ENCODE measurements around the gene APBA2. TPM values are rescaled to one million over a fixed set of nuclear protein-coding genes. Genes with fewer than 3 reads are reported as not detected.

APBA2 gene
- total RNA-seq, 1 experiment from 2014 or later = 11.2 TPM

DNA sequence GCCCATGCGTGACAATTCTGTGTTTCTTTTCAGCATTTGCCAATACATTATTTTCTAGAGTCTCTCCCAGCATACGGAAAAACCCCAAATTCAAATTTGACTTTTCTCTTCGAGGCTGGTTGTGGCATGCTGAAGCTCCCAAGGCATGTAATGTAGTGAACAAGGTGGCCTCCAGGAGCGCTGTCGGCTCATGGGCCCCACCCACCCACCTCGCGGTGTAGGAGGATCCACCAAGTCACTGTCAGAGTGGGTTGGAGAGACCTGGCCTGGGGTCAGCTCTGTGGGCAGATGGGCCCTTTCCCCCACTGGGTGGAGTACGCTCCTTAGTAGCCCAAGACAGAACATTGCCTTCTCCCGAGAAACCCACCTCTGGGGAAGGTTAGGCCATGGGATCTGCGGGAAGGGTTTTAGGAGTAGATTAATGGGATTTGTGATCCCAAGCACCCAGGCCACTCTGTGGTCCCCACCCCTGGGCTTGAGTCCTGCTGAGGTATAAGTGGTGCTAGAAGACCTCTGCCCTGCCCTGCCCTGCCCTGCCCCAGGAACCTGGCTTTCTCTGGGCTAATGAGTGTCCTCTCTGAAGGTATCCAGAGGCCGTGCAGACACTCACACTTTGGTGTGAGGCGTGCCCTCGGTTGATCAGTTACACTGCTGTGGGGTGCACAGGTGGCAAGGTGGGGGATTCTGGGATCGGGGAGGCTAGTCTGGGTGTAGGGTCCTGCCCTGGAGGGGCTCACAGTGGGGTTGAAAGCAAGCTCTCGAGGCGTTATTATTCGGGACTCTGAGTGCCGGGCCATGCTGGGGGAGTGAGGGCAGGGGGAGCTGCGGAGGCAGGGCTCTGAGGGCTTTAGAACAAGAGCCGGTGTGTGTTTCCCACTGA, 97.9 kb downstream of the APBA2 start:
- DNase-seq (ENCODE audit: low spot score) (peak; percentile 52), ATAC-seq (peak; percentile 85)
- TF ChIP-seq, protein P1, sequence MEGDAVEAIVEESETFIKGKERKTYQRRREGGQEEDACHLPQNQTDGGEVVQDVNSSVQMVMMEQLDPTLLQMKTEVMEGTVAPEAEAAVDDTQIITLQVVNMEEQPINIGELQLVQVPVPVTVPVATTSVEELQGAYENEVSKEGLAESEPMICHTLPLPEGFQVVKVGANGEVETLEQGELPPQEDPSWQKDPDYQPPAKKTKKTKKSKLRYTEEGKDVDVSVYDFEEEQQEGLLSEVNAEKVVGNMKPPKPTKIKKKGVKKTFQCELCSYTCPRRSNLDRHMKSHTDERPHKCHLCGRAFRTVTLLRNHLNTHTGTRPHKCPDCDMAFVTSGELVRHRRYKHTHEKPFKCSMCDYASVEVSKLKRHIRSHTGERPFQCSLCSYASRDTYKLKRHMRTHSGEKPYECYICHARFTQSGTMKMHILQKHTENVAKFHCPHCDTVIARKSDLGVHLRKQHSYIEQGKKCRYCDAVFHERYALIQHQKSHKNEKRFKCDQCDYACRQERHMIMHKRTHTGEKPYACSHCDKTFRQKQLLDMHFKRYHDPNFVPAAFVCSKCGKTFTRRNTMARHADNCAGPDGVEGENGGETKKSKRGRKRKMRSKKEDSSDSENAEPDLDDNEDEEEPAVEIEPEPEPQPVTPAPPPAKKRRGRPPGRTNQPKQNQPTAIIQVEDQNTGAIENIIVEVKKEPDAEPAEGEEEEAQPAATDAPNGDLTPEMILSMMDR (IDR thresholded peaks at IDR 0.05) = peak; percentile 37
- TF ChIP-seq ZNF423 (CRISPR knock-in tag; IDR thresholded peaks at IDR 0.05) = no peak

DNA sequence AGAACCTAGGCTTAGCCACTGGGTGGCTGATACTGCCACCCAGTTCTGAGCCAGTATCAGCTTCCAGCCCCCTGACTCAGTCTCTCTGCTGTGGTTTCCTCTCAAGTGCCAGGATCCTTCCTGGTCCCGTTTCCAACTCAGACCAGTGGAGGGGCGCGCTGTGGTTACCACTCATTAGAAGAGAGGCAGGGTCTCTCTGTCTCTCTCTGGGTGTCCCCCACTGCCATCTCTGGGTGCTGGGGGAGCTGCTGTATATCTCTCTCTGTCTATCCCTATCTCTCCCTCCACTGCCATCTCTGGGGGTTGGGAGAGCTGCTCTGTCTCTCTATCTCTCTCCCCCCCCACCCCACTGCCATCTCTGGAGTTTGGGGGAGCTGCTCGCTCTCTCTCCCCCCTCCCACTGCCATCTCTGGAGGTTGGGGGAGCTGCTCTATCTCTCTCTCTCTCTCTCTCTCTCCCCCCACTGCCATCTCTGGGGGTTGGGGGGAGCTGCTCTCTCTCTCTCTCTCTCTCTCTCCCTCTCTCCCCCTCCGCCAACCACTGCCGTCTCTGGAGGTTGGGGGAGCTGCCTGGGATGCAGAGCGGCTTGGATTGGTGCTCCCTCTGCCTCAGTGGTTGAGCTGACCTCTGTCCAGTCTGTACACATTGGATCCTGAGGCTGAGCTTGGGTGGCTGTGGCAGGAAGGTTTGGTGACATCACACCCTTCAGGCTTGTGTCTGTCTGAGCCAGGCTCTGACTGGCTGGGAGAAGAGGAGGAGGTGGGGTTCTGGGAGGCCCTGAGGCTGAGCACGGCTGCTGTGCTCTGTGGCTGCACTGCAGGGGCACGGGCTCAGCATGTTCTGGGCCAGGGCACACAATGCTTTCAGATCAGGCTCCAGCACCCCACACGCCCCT, 98.9 kb downstream of the APBA2 start:
- ChIA-PET CTCF (interaction anchor here (0.9 to 3.2 kb wide), 11 partner anchors 10 to 155 kb away, joined by 3 to 57 read pairs (median 8); no protein-coding TSS in a partner anchor), POLR2A (interaction anchor here (0.6 kb wide), 1 partner anchor 10 kb away, joined by 3 read pairs; no protein-coding TSS in a partner anchor)
- H3K4me3 Mint-ChIP-seq = no peak overlapping the region
- DNase-seq (ENCODE audit: low spot score) (no peak), ATAC-seq (peak; percentile 64)
- no peaks in the 10 kb centered on the region for H3K27me3 Mint-ChIP-seq (ENCODE audit: low read depth)
- TF ChIP-seq ELF4 (CRISPR knock-in tag; IDR thresholded peaks at IDR 0.05; ENCODE audit: low read depth) (no peak), PRRX2 (CRISPR knock-in tag; IDR thresholded peaks at IDR 0.05) (no peak), ZNF219 (CRISPR knock-in tag; IDR thresholded peaks at IDR 0.05; ENCODE audit: borderline replicate concordance) (no peak), ESRRA (CRISPR knock-in tag; IDR thresholded peaks at IDR 0.05; ENCODE audit: borderline replicate concordance) (no peak), NR3C1 (CRISPR knock-in tag; conservative IDR thresholded peaks at IDR 0.05; ENCODE audit: low read depth) (no peak)
- TF ChIP-seq, protein P2, sequence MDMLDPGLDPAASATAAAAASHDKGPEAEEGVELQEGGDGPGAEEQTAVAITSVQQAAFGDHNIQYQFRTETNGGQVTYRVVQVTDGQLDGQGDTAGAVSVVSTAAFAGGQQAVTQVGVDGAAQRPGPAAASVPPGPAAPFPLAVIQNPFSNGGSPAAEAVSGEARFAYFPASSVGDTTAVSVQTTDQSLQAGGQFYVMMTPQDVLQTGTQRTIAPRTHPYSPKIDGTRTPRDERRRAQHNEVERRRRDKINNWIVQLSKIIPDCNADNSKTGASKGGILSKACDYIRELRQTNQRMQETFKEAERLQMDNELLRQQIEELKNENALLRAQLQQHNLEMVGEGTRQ (CRISPR knock-in tag; IDR thresholded peaks at IDR 0.05) = no peak
- H3K4me1 Mint-ChIP-seq = peaks cover 10% of the 10 kb centered on the region
- H3K36me3 Mint-ChIP-seq = no peaks in the 10 kb centered on the region
- no peak overlapping the region for H3K27ac Mint-ChIP-seq
- no peaks in the 10 kb centered on the region for H3K9me3 Mint-ChIP-seq

More for the DNA sequence above, 97.9 kb downstream of the APBA2 start:
- H3K36me3 Mint-ChIP-seq = no peaks in the 10 kb centered on the region
- ChIA-PET POLR2A (no interaction called here), CTCF (interaction anchor here (0.6 to 3.2 kb wide), 23 partner anchors 8 to 156 kb away, joined by 3 to 57 read pairs (median 4); no protein-coding TSS in a partner anchor)
- no peak overlapping the region for H3K27ac Mint-ChIP-seq
- peaks cover 13% of the 10 kb centered on the region for H3K4me1 Mint-ChIP-seq
- H3K4me3 Mint-ChIP-seq = no peak overlapping the region
- H3K27me3 Mint-ChIP-seq (ENCODE audit: low read depth) = no peaks in the 10 kb centered on the region
- no peaks in the 10 kb centered on the region for H3K9me3 Mint-ChIP-seq

DNA sequence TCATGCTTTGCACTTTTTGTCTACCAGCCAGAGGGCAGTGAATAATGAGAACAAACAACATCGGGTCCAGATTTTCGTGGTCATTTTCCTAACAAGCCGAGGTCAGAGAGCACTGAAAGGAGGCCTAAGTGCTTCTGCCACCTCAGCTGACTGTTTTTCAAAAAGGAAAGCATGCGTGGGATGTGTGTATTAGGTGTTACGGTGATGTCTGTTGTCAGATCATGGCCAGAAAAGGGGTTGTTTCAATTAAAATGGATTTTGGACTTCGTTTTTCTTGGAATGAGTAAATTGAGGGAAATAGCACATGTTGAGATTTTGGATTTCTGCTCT, 99.5 kb downstream of the APBA2 start:
- no peak overlapping the region for H3K4me3 Mint-ChIP-seq
- no peaks in the 10 kb centered on the region for H3K27me3 Mint-ChIP-seq (ENCODE audit: low read depth)
- TF ChIP-seq SMAD3 (CRISPR knock-in tag; IDR thresholded peaks at IDR 0.05; ENCODE audit: borderline replicate concordance) = no peak
- peaks cover 10% of the 10 kb centered on the region for H3K4me1 Mint-ChIP-seq
- no peak for ATAC-seq
- DNase-seq (ENCODE audit: low spot score) = no peak
- no peaks in the 10 kb centered on the region for H3K36me3 Mint-ChIP-seq
- H3K9me3 Mint-ChIP-seq = no peaks in the 10 kb centered on the region
- ChIA-PET CTCF (interaction anchor here (1.4 to 3.2 kb wide), 7 partner anchors 10 to 155 kb away, joined by 6 to 57 read pairs (median 10); no protein-coding TSS in a partner anchor), POLR2A (no interaction called here)
- no peak overlapping the region for H3K27ac Mint-ChIP-seq

DNA sequence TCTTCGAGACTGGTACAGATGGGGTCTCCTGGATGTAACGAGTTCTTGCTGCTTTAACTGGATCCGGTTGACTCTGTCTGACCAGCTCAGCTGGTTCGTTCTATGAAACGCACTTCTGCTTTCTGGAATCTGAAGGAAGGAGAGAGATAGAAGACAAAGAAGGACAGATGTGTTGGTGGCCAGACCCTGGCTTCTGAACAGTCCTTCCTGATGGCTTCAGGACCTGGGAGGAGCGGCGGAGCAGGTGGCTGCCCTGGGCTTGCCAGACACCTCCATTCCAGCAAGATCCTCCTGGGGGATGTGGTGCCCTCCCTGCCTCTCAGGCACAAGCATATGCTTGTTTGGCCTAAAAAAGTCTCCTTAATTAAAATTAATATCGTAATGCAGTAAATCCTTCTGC, 99.9 kb downstream of the APBA2 start:
- CTCF ChIA-PET = interaction anchor here (3.2 kb wide), 2 partner anchors 104 to 118 kb away, joined by 52 to 57 read pairs; no protein-coding TSS in a partner anchor
- H3K9me3 Mint-ChIP-seq = no peaks in the 10 kb centered on the region
- H3K36me3 Mint-ChIP-seq = no peaks in the 10 kb centered on the region
- ATAC-seq = no peak
- POLR2A ChIA-PET = no interaction called here
- H3K4me1 Mint-ChIP-seq = peaks cover 10% of the 10 kb centered on the region
- DNase-seq (ENCODE audit: low spot score) = no peak
- no peak overlapping the region; the same call in 1 of the 2 replicates for H3K27ac Mint-ChIP-seq
- H3K4me3 Mint-ChIP-seq = no peak overlapping the region
- no peaks in the 10 kb centered on the region for H3K27me3 Mint-ChIP-seq (ENCODE audit: low read depth)
- TF ChIP-seq, protein P3, sequence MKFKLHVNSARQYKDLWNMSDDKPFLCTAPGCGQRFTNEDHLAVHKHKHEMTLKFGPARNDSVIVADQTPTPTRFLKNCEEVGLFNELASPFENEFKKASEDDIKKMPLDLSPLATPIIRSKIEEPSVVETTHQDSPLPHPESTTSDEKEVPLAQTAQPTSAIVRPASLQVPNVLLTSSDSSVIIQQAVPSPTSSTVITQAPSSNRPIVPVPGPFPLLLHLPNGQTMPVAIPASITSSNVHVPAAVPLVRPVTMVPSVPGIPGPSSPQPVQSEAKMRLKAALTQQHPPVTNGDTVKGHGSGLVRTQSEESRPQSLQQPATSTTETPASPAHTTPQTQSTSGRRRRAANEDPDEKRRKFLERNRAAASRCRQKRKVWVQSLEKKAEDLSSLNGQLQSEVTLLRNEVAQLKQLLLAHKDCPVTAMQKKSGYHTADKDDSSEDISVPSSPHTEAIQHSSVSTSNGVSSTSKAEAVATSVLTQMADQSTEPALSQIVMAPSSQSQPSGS (CRISPR knock-in tag; IDR thresholded peaks at IDR 0.05; ENCODE audit: borderline replicate concordance, low read depth) = no peak
- TF ChIP-seq ZNF138 (CRISPR knock-in tag; conservative IDR thresholded peaks at IDR 0.05) (no peak), SMAD3 (CRISPR knock-in tag; IDR thresholded peaks at IDR 0.05; ENCODE audit: borderline replicate concordance) (no peak), ZNF263 (CRISPR knock-in tag; IDR thresholded peaks at IDR 0.05; ENCODE audit: low read depth) (no peak), ETV6 (CRISPR knock-in tag; IDR thresholded peaks at IDR 0.05) (no peak)
- TF ChIP-seq, protein P4, sequence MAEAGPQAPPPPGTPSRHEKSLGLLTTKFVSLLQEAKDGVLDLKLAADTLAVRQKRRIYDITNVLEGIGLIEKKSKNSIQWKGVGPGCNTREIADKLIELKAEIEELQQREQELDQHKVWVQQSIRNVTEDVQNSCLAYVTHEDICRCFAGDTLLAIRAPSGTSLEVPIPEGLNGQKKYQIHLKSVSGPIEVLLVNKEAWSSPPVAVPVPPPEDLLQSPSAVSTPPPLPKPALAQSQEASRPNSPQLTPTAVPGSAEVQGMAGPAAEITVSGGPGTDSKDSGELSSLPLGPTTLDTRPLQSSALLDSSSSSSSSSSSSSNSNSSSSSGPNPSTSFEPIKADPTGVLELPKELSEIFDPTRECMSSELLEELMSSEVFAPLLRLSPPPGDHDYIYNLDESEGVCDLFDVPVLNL (CRISPR knock-in tag; IDR thresholded peaks at IDR 0.05; ENCODE audit: borderline replicate concordance, low read depth) = no peak
- TF ChIP-seq, protein P5, sequence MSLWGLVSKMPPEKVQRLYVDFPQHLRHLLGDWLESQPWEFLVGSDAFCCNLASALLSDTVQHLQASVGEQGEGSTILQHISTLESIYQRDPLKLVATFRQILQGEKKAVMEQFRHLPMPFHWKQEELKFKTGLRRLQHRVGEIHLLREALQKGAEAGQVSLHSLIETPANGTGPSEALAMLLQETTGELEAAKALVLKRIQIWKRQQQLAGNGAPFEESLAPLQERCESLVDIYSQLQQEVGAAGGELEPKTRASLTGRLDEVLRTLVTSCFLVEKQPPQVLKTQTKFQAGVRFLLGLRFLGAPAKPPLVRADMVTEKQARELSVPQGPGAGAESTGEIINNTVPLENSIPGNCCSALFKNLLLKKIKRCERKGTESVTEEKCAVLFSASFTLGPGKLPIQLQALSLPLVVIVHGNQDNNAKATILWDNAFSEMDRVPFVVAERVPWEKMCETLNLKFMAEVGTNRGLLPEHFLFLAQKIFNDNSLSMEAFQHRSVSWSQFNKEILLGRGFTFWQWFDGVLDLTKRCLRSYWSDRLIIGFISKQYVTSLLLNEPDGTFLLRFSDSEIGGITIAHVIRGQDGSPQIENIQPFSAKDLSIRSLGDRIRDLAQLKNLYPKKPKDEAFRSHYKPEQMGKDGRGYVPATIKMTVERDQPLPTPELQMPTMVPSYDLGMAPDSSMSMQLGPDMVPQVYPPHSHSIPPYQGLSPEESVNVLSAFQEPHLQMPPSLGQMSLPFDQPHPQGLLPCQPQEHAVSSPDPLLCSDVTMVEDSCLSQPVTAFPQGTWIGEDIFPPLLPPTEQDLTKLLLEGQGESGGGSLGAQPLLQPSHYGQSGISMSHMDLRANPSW (CRISPR knock-in tag; conservative IDR thresholded peaks at IDR 0.05; ENCODE audit: low read depth) = no peak
